Measurements from ENCODE around the gene MINK1. TPM values are rescaled to one million over a fixed set of nuclear protein-coding genes. Genes with fewer than 3 reads are reported as not detected.
"Not testable (repeated sequence)": the region's sequence is repeated elsewhere in the genome, so short reads cannot be mapped to it uniquely, and the experiment has no call there.

The MINK1 gene
- total and polyA plus RNA-seq, 2 donors, result 10.2 to 83.8 TPM

DNA sequence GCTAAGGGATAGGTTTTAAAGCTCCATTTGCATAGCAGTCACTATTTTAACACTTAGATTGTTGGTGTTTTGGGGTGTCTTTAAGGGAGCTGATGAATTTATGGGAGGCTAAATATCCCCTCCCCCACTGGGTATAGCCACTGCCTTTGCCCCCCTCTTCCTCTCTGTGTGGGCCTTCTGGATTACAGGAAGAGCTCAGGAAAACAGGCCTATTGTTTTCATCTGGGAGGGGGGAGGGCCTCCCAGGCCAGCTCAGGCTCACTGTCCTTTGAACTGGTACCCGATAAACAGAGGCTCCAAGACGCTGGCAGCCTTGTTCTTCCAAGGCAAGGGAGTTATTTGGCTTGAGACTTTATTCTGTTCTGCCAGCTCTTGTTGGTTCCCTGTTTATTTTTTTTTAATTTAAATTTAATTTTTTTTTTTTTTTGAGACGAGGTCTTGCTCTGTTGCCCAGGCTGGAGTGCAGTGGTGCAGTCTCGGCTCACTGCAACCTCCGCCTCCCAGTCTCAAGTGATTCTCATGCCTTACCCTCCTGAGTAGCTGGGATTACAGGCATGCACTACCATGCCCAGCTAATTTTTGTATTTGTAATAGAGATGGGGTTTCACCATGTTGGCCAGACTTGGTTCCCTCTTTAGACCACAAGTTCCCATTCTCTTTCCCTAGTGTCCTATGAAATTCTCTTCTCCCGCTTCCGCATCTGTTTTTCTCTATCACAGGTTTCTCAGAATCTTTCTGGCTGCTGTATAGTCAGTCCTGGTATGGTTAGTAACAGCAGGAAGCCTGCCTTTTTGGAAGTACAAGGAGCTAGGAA is 25.1 kb downstream of the MINK1 start:
- H3K4me1 ChIP-seq (ENCODE audit: control insufficient read depth in 2 of 2, insufficient read depth in 2 of 2, low read length in 2 of 2), result peaks cover 0 to 22% of the 10 kb centered on the region in 2 donors

DNA sequence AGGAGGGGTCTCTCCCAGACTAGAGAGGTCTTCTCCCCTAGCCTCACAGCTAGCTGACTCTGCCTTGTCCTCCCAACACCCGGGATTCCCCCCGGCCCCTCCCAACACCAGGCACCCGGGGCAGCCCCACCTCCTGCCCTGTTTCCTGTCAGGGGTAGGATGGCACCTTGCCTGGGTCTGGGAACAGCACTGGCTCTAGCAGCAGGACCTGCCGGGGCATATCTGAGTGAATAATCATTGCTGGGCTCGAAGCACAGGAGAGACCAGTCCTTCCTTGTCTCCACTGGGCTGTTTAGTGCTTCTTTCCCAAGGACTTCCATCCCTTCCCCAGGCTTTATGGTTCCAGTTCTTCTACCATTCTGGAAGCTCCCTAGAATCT is 25.7 kb downstream of the MINK1 start:
- Histone ChIP-seq H3K27ac (ENCODE audit: low read depth in 1 of 2, low read length in 1 of 2) (peak overlapping the region; percentile 66), H3K4me3 (ENCODE audit: low read length in 2 of 2) (no peak overlapping the region), H3K36me3 (ENCODE audit: control insufficient read depth in 2 of 2, insufficient read depth in 2 of 2, low read length in 1 of 2) (peaks cover 0 to 3% of the 10 kb centered on the region in 2 donors), H3K27me3 (ENCODE audit: control insufficient read depth in 2 of 2, insufficient read depth in 1 of 2, low read length in 1 of 2) (no peaks in the 10 kb centered on the region), H3K9me3 (ENCODE audit: control insufficient read depth in 2 of 2, insufficient read depth in 1 of 2, low read length in 1 of 2) (no peaks in the 10 kb centered on the region), H3K4me1 (ENCODE audit: control insufficient read depth in 2 of 2, insufficient read depth in 2 of 2, low read length in 2 of 2) (peaks cover 0 to 16% of the 10 kb centered on the region in 2 donors)
- no peak for DNase-seq (ENCODE audit: low read depth in 6 of 9, low spot score in 9 of 9)
- 61% methylated on average over 5 of the region's 5 CpGs for WGBS

More for the DNA sequence above, 25.1 kb downstream of the MINK1 start:
- no peak for DNase-seq (ENCODE audit: low read depth in 6 of 9, low spot score in 9 of 9)
- peaks cover 0 to 2% of the 10 kb centered on the region in 2 donors for H3K9me3 ChIP-seq (ENCODE audit: control insufficient read depth in 2 of 2, insufficient read depth in 1 of 2, low read length in 1 of 2)
- peaks cover 0 to 3% of the 10 kb centered on the region in 2 donors for H3K36me3 ChIP-seq (ENCODE audit: control insufficient read depth in 2 of 2, insufficient read depth in 2 of 2, low read length in 1 of 2)
- no peak overlapping the region for H3K4me3 ChIP-seq (ENCODE audit: low read length in 2 of 2)
- 91% methylated on average over 7 of the region's 7 CpGs for WGBS
- peak overlapping the region; percentile 58 to 66 for H3K27ac ChIP-seq (ENCODE audit: low read depth in 1 of 2, low read length in 1 of 2)
- H3K27me3 ChIP-seq (ENCODE audit: control insufficient read depth in 2 of 2, insufficient read depth in 1 of 2, low read length in 1 of 2), result no peaks in the 10 kb centered on the region

DNA sequence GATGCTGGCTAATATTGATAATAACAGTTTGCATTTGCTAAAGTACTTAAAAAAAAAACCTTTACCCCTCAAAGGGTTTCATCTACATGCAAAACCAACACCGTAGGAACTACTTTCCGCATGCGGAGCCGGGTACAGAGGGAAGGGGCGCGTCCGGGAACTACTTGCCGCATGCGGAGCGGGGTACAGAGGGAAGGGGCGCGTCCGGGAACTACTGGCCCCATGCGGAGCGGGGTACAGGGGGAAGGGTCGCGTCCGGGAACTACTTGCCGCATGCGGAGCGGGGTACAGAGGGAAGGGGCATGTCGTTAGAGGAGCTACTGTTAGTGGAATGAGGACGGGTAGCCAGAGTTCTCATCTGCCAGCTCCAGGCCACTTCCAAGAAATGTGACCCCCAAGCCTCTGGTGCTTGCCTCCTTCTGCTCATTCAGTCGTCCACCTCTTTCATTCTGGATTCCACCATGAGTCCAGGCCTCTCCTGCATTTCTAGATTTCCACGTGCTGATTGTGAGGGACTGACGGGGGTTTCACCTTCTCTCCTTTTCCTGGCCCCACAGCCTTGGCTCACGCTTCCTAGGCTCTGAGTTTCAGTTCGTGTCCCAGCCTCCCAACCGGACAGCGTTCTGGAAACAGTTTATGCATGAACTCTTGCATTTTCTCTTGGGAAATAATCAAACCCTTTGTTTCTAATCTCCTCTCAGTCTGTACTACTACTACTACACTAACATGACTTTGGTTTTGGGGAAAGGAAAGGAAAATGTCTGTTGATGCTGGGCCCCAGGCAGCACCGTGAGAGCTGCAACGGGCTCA is 26.9 kb downstream of the MINK1 start:
- H3K4me3 ChIP-seq (ENCODE audit: low read length in 2 of 2), result no peak overlapping the region
- no peak for DNase-seq (ENCODE audit: low read depth in 6 of 9, low spot score in 9 of 9)
- peaks cover 0 to 13% of the 10 kb centered on the region in 2 donors for H3K4me1 ChIP-seq (ENCODE audit: control insufficient read depth in 2 of 2, insufficient read depth in 2 of 2, low read length in 2 of 2)

DNA sequence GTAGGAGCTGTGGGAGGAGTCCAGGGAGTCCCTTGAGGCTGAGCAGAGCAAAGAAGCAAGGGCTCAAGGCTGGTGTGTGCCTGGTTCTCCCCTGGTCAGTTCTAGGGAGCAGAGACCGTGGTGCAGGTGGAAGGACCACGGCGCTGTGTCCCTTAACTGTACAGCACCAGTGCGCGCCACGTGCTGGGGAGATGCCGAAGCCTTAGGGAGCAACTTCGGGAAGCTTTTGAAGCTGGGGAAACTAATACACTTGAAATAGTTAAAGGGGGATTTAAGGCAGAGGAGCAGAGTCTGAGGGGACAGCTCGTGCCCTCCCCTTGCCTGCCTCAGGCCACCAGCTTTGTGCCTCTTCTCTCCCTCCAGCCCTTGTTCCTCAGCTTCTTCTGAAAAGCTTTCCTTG is 27.5 kb downstream of the MINK1 start:
- WGBS, result 97% methylated on average over 9 of the region's 9 CpGs
- H3K27ac ChIP-seq (ENCODE audit: low read depth in 1 of 2, low read length in 1 of 2), result no peak overlapping the region

More for the DNA sequence above, 26.9 kb downstream of the MINK1 start:
- 97% methylated on average over 32 of the region's 32 CpGs for WGBS
- Histone ChIP-seq H3K27me3 (ENCODE audit: control insufficient read depth in 2 of 2, insufficient read depth in 1 of 2, low read length in 1 of 2) (no peaks in the 10 kb centered on the region), H3K36me3 (ENCODE audit: control insufficient read depth in 2 of 2, insufficient read depth in 2 of 2, low read length in 1 of 2) (peaks cover 0 to 3% of the 10 kb centered on the region in 2 donors), H3K27ac (ENCODE audit: low read depth in 1 of 2, low read length in 1 of 2) (peak overlapping the region in 1 of 2 donors; percentile 17), H3K9me3 (ENCODE audit: control insufficient read depth in 2 of 2, insufficient read depth in 1 of 2, low read length in 1 of 2) (no peaks in the 10 kb centered on the region)

DNA sequence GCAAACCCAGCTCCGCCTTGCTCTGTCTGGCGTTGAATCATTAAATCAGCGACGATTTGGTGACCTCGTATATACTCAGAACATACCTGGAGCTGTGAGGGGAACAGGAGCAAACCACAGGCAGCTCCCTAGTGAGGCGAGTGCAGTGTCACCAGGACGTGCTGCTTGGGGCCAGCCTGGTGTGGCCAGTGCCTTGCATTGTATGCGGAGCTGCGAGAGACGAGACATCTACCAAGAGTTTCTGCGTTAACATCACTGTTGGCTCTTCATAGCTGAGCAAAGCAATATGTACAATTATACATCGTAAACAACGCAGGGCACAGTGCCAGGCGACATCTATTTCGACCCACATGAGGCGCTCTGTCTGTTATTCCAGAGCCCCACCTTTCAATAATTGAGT is 27.9 kb downstream of the MINK1 start:
- H3K9me3 ChIP-seq (ENCODE audit: control insufficient read depth in 2 of 2, insufficient read depth in 1 of 2, low read length in 1 of 2), result no peaks in the 10 kb centered on the region
- H3K4me1 ChIP-seq (ENCODE audit: control insufficient read depth in 2 of 2, insufficient read depth in 2 of 2, low read length in 2 of 2), result peaks cover 0 to 11% of the 10 kb centered on the region in 2 donors
- DNase-seq (ENCODE audit: low read depth in 6 of 9, low spot score in 9 of 9), result no peak
- H3K4me3 ChIP-seq (ENCODE audit: low read length in 2 of 2), result no peak overlapping the region
- H3K27ac ChIP-seq (ENCODE audit: low read depth in 1 of 2, low read length in 1 of 2), result no peak overlapping the region
- no peaks in the 10 kb centered on the region for H3K27me3 ChIP-seq (ENCODE audit: control insufficient read depth in 2 of 2, insufficient read depth in 1 of 2, low read length in 1 of 2)
- 97% methylated on average over 16 of the region's 16 CpGs for WGBS
- peaks cover 0 to 3% of the 10 kb centered on the region in 2 donors for H3K36me3 ChIP-seq (ENCODE audit: control insufficient read depth in 2 of 2, insufficient read depth in 2 of 2, low read length in 1 of 2)

More for the DNA sequence above, 27.5 kb downstream of the MINK1 start:
- peaks cover 0 to 3% of the 10 kb centered on the region in 2 donors for H3K36me3 ChIP-seq (ENCODE audit: control insufficient read depth in 2 of 2, insufficient read depth in 2 of 2, low read length in 1 of 2)
- H3K9me3 ChIP-seq (ENCODE audit: control insufficient read depth in 2 of 2, insufficient read depth in 1 of 2, low read length in 1 of 2), result no peaks in the 10 kb centered on the region
- no peak for DNase-seq (ENCODE audit: low read depth in 6 of 9, low spot score in 9 of 9)
- H3K4me1 ChIP-seq (ENCODE audit: control insufficient read depth in 2 of 2, insufficient read depth in 2 of 2, low read length in 2 of 2), result peaks cover 0 to 13% of the 10 kb centered on the region in 2 donors
- no peaks in the 10 kb centered on the region for H3K27me3 ChIP-seq (ENCODE audit: control insufficient read depth in 2 of 2, insufficient read depth in 1 of 2, low read length in 1 of 2)
- no peak overlapping the region for H3K4me3 ChIP-seq (ENCODE audit: low read length in 2 of 2)

DNA sequence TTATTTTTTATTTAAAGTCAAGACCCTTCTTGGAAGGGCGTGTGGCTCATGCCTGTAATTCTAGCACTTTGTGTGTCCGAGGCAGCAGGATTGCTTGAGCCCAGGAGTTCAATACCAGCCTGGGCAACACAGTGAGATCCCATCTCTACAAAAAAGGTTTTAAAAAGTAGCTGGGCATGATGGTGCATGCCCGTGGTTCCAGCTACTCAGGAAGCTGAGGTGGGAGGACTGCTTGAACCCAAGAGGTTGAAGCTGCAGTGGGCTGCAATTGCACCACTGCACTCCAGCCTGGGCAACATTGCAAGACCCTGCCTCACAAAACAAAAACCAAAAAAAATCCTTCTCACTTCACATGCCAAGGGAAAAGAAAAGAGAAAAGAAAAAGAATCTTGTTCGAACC is 29.6 kb downstream of the MINK1 start:
- H3K4me3 ChIP-seq (ENCODE audit: low read length in 2 of 2), result no peak overlapping the region
- no peak overlapping the region for H3K27ac ChIP-seq (ENCODE audit: low read depth in 1 of 2, low read length in 1 of 2)
- 95% methylated on average over 4 of the region's 4 CpGs for WGBS
- peaks cover 0 to 3% of the 10 kb centered on the region in 2 donors for H3K36me3 ChIP-seq (ENCODE audit: control insufficient read depth in 2 of 2, insufficient read depth in 2 of 2, low read length in 1 of 2)
- no peak for DNase-seq (ENCODE audit: low read depth in 6 of 9, low spot score in 9 of 9)
- H3K9me3 ChIP-seq (ENCODE audit: control insufficient read depth in 2 of 2, insufficient read depth in 1 of 2, low read length in 1 of 2), result no peaks in the 10 kb centered on the region
- peaks cover 0 to 10% of the 10 kb centered on the region in 2 donors for H3K4me1 ChIP-seq (ENCODE audit: control insufficient read depth in 2 of 2, insufficient read depth in 2 of 2, low read length in 2 of 2)
- no peaks in the 10 kb centered on the region for H3K27me3 ChIP-seq (ENCODE audit: control insufficient read depth in 2 of 2, insufficient read depth in 1 of 2, low read length in 1 of 2)

DNA sequence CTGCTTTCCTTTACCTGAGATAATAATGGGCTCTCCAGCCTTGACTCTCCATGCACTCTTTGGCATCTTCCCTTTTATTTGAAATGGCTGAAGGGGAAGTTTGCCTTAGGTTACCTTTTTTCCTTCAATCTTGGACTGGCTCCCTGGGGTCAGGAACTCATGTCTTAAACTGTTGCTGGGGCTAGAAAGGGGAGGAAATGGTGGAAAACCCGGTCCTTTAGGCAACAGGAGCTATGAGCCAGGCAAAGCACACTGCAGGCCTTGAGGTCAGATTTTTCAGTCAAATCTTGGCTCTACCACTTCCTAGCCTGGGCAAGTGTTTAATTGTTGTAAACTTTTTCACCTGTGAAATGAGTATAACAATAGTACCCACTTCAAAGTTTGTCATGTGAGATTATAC is 30.2 kb downstream of the MINK1 start:
- no peak overlapping the region for H3K4me3 ChIP-seq (ENCODE audit: low read length in 2 of 2)
- peaks cover 0 to 3% of the 10 kb centered on the region in 2 donors for H3K36me3 ChIP-seq (ENCODE audit: control insufficient read depth in 2 of 2, insufficient read depth in 2 of 2, low read length in 1 of 2)
- H3K27ac ChIP-seq (ENCODE audit: low read depth in 1 of 2, low read length in 1 of 2), result no peak overlapping the region
- H3K4me1 ChIP-seq (ENCODE audit: control insufficient read depth in 2 of 2, insufficient read depth in 2 of 2, low read length in 2 of 2), result peaks cover 0 to 6% of the 10 kb centered on the region in 2 donors
- no peak for DNase-seq (ENCODE audit: low read depth in 6 of 9, low spot score in 9 of 9)
- no peaks in the 10 kb centered on the region for H3K9me3 ChIP-seq (ENCODE audit: control insufficient read depth in 2 of 2, insufficient read depth in 1 of 2, low read length in 1 of 2)
- 95% methylated on average over 1 of the region's 1 CpG for WGBS
- H3K27me3 ChIP-seq (ENCODE audit: control insufficient read depth in 2 of 2, insufficient read depth in 1 of 2, low read length in 1 of 2), result no peaks in the 10 kb centered on the region

DNA sequence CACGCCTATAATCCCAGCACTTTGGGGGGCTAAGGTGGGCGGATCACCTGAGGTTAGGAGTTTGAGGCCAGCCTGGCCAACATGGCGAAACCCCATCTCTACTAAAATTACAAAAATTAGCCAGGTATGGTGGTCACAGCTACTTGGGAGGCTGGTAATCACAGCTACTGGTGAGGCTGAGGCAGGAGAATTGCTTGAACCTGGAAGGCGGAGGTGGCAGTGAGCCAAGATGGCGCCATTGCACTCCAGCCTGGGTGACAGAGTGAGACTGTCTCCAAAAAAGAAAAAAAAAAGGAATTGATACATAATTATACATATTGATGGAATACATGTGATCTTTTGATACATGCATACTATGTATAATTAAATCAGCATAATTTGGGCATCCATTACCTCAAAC is 34.4 kb downstream of the MINK1 start:
- not testable (repeated sequence) for H3K36me3 ChIP-seq (ENCODE audit: control insufficient read depth in 2 of 2, insufficient read depth in 2 of 2, low read length in 1 of 2); H3K9me3 ChIP-seq (ENCODE audit: control insufficient read depth in 2 of 2, insufficient read depth in 1 of 2, low read length in 1 of 2); H3K27me3 ChIP-seq (ENCODE audit: control insufficient read depth in 2 of 2, insufficient read depth in 1 of 2, low read length in 1 of 2); H3K4me1 ChIP-seq (ENCODE audit: control insufficient read depth in 2 of 2, insufficient read depth in 2 of 2, low read length in 2 of 2); H3K27ac ChIP-seq (ENCODE audit: low read depth in 1 of 2, low read length in 1 of 2); DNase-seq (ENCODE audit: low read depth in 6 of 9, low spot score in 9 of 9); H3K4me3 ChIP-seq (ENCODE audit: low read length in 2 of 2)
- WGBS, result 97% methylated on average over 5 of the region's 5 CpGs
